MM.1S (cell line): Measurements from ENCODE around the gene ERAS.

Experiments
- DNase-seq: peaks from one replicate; pipeline ENCODE4 v3.0.0-alpha.2; 2015
- H2AFZ ChIP-seq: fragments of 300-600 bp; sonication (generic); 2 replicates; pipeline ENCODE4 v1.6.0; 2016; ENCODE audit warnings: antibody characterized with exemption, low read length
- H3F3A ChIP-seq: fragments of 300-600 bp; sonication (generic); 2 replicates; pipeline ENCODE4 v1.6.1; 2016; ENCODE audit warnings: mild to moderate bottlenecking, antibody characterized with exemption, low read length, moderate library complexity, mixed read lengths; ENCODE audit not compliant: insufficient read depth
- H3K27ac ChIP-seq: fragments of 300-600 bp; sonication (generic); 2 replicates; pipeline ENCODE4 v1.5.1; 2016; ENCODE audit warnings: mild to moderate bottlenecking, low read length
- H3K27me3 ChIP-seq: fragments of 300-600 bp; sonication (generic); replicated peaks from 2 replicates; pipeline ENCODE4 v1.6.0; 2016; ENCODE audit warnings: low read length; ENCODE audit not compliant: insufficient read depth
- H3K36me3 ChIP-seq: fragments of 300-600 bp; sonication (generic); replicated peaks from 2 replicates; pipeline ENCODE4 v1.6.1; 2016; ENCODE audit warnings: mild to moderate bottlenecking, low read length, mixed read lengths; ENCODE audit not compliant: insufficient read depth
- H3K4me1 ChIP-seq: fragments of 300-600 bp; sonication (generic); 2 replicates; pipeline ENCODE4 v1.6.1; 2016; ENCODE audit warnings: low read length, mixed read lengths
- H3K4me2 ChIP-seq: fragments of 300-600 bp; sonication (generic); 2 replicates; pipeline ENCODE4 v1.6.0; 2016; ENCODE audit warnings: low read depth, low read length
- H3K4me3 ChIP-seq: fragments of 300-600 bp; sonication (generic); 2 replicates; pipeline ENCODE4 v1.5.1; 2016; ENCODE audit warnings: low read length, mixed read lengths
- H3K79me2 ChIP-seq: fragments of 300-600 bp; sonication (generic); 2 replicates; pipeline ENCODE4 v1.6.1; 2016; ENCODE audit warnings: mixed run types, low read length, mixed read lengths
- H3K9ac ChIP-seq: fragments of 300-600 bp; sonication (generic); 2 replicates; pipeline ENCODE4 v1.6.1; 2016; ENCODE audit warnings: low read length, mixed read lengths
- H3K9me2 ChIP-seq: fragments of 300-600 bp; sonication (generic); replicated peaks from 2 replicates; pipeline ENCODE4 v1.6.1; 2016; ENCODE audit warnings: mild to moderate bottlenecking, low read length, mixed read lengths; ENCODE audit not compliant: insufficient read depth
- H3K9me3 ChIP-seq: fragments of 300-600 bp; sonication (generic); replicated peaks from 2 replicates; pipeline ENCODE4 v1.6.1; 2016; ENCODE audit warnings: mild to moderate bottlenecking, low read length, mixed read lengths; ENCODE audit not compliant: insufficient read depth
- H4K20me1 ChIP-seq: fragments of 300-600 bp; sonication (generic); 2 replicates; pipeline ENCODE4 v1.6.1; 2016; ENCODE audit warnings: mild to moderate bottlenecking, low read length, moderate library complexity, mixed read lengths; ENCODE audit not compliant: insufficient read depth
- EZH2 ChIP-seq: fragments of 300-600 bp; sonication (generic); optimal IDR thresholded peaks from 2 replicates; pipeline ENCODE3; 2017; ENCODE audit warnings: low read depth, mild to moderate bottlenecking, antibody characterized with exemption, low read length, mixed read lengths
- EZH2phosphoT487 ChIP-seq: fragments of 300-600 bp; sonication (generic); IDR thresholded peaks from 2 replicates; pipeline ENCODE4 v1.6.1; 2018; ENCODE audit warnings: antibody characterized with exemption, low read length
- TF ChIP-seq, protein P1 (sequence below): fragments of 300-600 bp; sonication (generic); IDR thresholded peaks from 2 replicates; pipeline ENCODE4 v1.5.1; 2016; ENCODE audit warnings: antibody characterized with exemption, low read length, mixed read lengths

Gene ERAS

DNA sequence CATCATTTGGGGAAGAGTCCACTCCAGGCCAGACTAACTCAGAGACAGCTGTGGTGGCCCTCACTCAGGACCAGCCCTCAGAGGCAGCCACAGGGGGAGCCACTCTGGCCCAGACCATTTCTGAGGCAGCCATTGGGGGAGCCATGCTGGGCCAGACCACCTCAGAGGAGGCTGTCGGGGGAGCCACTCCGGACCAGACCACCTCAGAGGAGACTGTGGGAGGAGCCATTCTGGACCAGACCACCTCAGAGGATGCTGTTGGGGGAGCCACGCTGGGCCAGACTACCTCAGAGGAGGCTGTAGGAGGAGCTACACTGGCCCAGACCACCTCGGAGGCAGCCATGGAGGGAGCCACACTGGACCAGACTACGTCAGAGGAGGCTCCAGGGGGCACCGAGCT lies 3.3 kb upstream of the ERAS start:
- H3K9me2 ChIP-seq, result no peaks in the 10 kb centered on the region
- no peak overlapping the region for H3K4me3 ChIP-seq
- no peaks in the 10 kb centered on the region for H3K79me2 ChIP-seq
- H3K4me1 ChIP-seq, result no peaks in the 10 kb centered on the region
- no peak overlapping the region for H3K4me2 ChIP-seq
- no peaks in the 10 kb centered on the region for H4K20me1 ChIP-seq
- H3K27me3 ChIP-seq, result no peaks in the 10 kb centered on the region
- no peak overlapping the region for H2AFZ ChIP-seq
- H3K36me3 ChIP-seq, result no peaks in the 10 kb centered on the region
- H3K27ac ChIP-seq, result no peak overlapping the region
- H3F3A ChIP-seq, result no peaks in the 10 kb centered on the region
- no peak for DNase-seq
- no peak overlapping the region for H3K9ac ChIP-seq
- TF ChIP-seq EZH2phosphoT487 (no peak), EZH2 (no peak)
- TF ChIP-seq, protein P1, sequence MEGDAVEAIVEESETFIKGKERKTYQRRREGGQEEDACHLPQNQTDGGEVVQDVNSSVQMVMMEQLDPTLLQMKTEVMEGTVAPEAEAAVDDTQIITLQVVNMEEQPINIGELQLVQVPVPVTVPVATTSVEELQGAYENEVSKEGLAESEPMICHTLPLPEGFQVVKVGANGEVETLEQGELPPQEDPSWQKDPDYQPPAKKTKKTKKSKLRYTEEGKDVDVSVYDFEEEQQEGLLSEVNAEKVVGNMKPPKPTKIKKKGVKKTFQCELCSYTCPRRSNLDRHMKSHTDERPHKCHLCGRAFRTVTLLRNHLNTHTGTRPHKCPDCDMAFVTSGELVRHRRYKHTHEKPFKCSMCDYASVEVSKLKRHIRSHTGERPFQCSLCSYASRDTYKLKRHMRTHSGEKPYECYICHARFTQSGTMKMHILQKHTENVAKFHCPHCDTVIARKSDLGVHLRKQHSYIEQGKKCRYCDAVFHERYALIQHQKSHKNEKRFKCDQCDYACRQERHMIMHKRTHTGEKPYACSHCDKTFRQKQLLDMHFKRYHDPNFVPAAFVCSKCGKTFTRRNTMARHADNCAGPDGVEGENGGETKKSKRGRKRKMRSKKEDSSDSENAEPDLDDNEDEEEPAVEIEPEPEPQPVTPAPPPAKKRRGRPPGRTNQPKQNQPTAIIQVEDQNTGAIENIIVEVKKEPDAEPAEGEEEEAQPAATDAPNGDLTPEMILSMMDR, result no peak
- H3K9me3 ChIP-seq, result no peaks in the 10 kb centered on the region

DNA sequence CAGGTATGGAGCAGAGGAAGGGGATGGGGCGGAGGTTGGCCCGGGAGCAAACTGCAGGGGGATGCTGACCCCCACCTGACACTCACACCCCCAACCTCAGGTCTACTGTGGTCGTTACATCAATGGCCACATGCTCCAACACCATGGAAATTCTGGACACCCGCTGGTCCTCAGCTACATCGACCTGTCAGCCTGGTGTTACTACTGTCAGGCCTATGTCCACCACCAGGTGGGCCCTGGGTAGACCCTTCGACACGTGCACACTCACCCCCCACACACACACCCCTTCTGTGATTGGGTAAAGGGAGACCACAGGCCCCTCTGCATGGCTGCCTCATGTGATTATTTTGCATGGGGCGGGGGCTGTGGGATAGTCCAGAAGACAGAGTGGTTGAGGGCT lies 2.2 kb upstream of the ERAS start:
- no peaks in the 10 kb centered on the region for H4K20me1 ChIP-seq
- H3K4me2 ChIP-seq, result no peak overlapping the region
- no peaks in the 10 kb centered on the region for H3K27me3 ChIP-seq
- DNase-seq, result no peak
- H3K9me2 ChIP-seq, result no peaks in the 10 kb centered on the region
- H3K4me1 ChIP-seq, result no peaks in the 10 kb centered on the region
- no peak overlapping the region for H2AFZ ChIP-seq
- H3K9ac ChIP-seq, result no peak overlapping the region
- H3K36me3 ChIP-seq, result no peaks in the 10 kb centered on the region
- no peaks in the 10 kb centered on the region for H3K9me3 ChIP-seq
- no peak overlapping the region for H3K4me3 ChIP-seq
- H3K27ac ChIP-seq, result no peak overlapping the region
- no peaks in the 10 kb centered on the region for H3K79me2 ChIP-seq
- TF ChIP-seq EZH2phosphoT487 (no peak), EZH2 (no peak)
- TF ChIP-seq, protein P1, result no peak
- no peaks in the 10 kb centered on the region for H3F3A ChIP-seq

DNA sequence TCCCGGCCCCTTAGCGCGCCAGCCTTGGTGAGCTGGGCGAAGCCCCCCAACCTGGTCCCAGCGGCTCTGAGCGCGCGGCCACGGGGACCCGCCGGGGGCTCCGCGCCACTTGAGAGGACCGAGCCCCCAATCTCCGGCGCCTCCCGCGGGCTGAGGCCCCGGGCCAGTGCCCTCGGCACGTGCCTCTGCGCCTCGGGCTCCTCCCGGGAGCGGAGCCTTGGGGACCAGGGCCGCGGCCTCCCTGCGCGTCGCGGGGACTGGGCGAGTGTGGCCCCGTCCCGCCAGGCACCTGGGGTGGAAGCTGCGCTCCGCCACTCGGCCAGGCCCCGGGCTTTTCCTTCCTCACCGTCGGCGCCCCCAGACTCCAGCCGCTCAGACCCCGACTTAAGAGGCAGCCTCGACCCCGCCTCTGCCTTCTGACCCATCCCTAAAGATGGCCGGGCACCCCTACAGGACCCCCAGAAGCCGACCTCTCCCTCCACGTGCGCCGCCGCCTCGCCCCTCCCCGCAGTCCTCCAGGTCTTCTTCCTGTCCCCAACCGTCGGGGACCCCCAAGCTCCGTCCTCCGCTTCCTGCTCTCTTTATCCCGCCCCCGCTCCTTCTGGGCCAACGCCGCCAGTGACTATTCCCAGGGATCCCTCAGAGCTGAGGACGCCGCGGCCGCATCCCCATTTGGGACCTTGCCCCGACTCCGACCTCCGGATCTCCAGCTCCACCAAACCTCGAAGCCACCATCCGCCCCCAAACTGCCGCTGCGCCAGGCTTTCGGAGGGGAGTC lies 752 bp downstream of the ERAS start:
- H3K4me3 ChIP-seq, result no peak overlapping the region
- no peak for DNase-seq
- H3K9me3 ChIP-seq, result no peaks in the 10 kb centered on the region
- H3K27me3 ChIP-seq, result no peaks in the 10 kb centered on the region
- H3K4me1 ChIP-seq, result no peaks in the 10 kb centered on the region
- H4K20me1 ChIP-seq, result no peaks in the 10 kb centered on the region
- no peak overlapping the region for H2AFZ ChIP-seq
- no peak overlapping the region for H3K4me2 ChIP-seq
- no peaks in the 10 kb centered on the region for H3F3A ChIP-seq
- no peaks in the 10 kb centered on the region for H3K9me2 ChIP-seq
- no peak overlapping the region for H3K9ac ChIP-seq
- no peaks in the 10 kb centered on the region for H3K36me3 ChIP-seq
- H3K27ac ChIP-seq, result no peak overlapping the region
- no peaks in the 10 kb centered on the region for H3K79me2 ChIP-seq
- no peak for TF ChIP-seq EZH2
- no peak for TF ChIP-seq EZH2phosphoT487
- TF ChIP-seq, protein P1, result no peak
